Measurements from ENCODE around the gene EEF1A2.

- TF ChIP-seq TAF1 (IDR thresholded peaks at IDR 0.05; ENCODE audit: low read depth, low read length) (no peak), POLR2A (IDR thresholded peaks at IDR 0.05; ENCODE audit: low read depth, low read length) (no peak), SPI1 (IDR thresholded peaks at IDR 0.05; ENCODE audit: low read depth, low read length) (no peak), POLR2AphosphoS5 (IDR thresholded peaks at IDR 0.05; ENCODE audit: low read depth, low read length) (no peak), PAX5 (IDR thresholded peaks at IDR 0.05; ENCODE audit: insufficient read depth, low read length, severe bottlenecking) (no peak)
Measured at GRCh38 chr20:63468421-63468820, 30.5 kb downstream of the EEF1A2 start.

Data from GM12891 (cell line).